Peyer's patch (tissue), 4 donors: ENCODE data around the gene SKA3.

ENCODE experiments used
- POLR2A ChIP-seq, 2 donors: fragments of 450-650 bp; IDR thresholded peaks; one replicate each; pipeline ENCODE4 v1.5.1; 2017; ENCODE audit warnings: antibody characterized with exemption in 2 of 2, mild to moderate bottlenecking in 2 of 2, moderate library complexity in 2 of 2
- TF ChIP-seq, protein P1 (sequence below), 6 experiments: fragments of 450-650 bp in 4 of 6; fragments of 200-600 bp in 2 of 6; sonication (generic) in 1 of 6; IDR thresholded peaks; one replicate each; pipeline ENCODE4 v1.5.1; 2017 to 2019; ENCODE audit warnings: antibody characterized with exemption in 6 of 6, mild to moderate bottlenecking in 3 of 6, moderate library complexity in 1 of 6

- TF ChIP-seq, protein P1, sequence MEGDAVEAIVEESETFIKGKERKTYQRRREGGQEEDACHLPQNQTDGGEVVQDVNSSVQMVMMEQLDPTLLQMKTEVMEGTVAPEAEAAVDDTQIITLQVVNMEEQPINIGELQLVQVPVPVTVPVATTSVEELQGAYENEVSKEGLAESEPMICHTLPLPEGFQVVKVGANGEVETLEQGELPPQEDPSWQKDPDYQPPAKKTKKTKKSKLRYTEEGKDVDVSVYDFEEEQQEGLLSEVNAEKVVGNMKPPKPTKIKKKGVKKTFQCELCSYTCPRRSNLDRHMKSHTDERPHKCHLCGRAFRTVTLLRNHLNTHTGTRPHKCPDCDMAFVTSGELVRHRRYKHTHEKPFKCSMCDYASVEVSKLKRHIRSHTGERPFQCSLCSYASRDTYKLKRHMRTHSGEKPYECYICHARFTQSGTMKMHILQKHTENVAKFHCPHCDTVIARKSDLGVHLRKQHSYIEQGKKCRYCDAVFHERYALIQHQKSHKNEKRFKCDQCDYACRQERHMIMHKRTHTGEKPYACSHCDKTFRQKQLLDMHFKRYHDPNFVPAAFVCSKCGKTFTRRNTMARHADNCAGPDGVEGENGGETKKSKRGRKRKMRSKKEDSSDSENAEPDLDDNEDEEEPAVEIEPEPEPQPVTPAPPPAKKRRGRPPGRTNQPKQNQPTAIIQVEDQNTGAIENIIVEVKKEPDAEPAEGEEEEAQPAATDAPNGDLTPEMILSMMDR (IDR thresholded peaks at IDR 0.05), result no peak
- no peak for TF ChIP-seq POLR2A (IDR thresholded peaks at IDR 0.05)
These were observed 40.0 kb upstream of the SKA3 start for GRCh38 chr13:21216332-21216731.
